ENCODE measurements around the gene JPH4.

DNA sequence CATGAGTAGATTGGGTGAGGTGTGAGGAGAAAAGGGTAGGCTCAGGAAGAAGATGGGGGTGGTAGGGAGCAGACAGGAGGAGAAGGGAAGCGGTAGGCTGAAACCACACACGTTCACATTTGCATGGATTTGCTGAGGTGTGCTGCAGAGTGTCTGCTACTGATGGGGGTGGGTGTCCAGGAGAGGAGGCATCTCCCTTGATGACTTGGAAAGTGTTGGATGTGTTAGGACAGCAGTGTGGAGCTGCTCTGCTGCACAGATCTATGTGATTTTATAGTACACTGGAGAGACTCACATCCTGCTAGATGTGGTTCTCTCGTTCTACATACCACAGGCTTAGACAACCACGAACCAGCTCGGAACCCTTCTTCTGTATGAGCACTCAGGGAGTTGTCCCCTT lies 36.3 kb downstream of the JPH4 start:
- TF ChIP-seq CTCF (conservative IDR thresholded peaks at IDR 0.05; ENCODE audit: low read depth, low read length) (no peak), EZH2 (IDR thresholded peaks at IDR 0.05; ENCODE audit: borderline replicate concordance, low read depth, low read length, poor library complexity, severe bottlenecking) (no peak)

All from A673 (cell line).